NCI-H748 (cell line): ENCODE measurements around the gene SLC30A4.
"Not testable (repeated sequence)": the region's sequence is repeated elsewhere in the genome, so short reads cannot be mapped to it uniquely, and the experiment has no call there.

ENCODE experiments used
- DNase-seq: peaks from one replicate; lab custom pipeline; 2025; ENCODE audit not compliant: unreplicated experiment; lab: John Stamatoyannopoulos, UW

SLC30A4 gene

GRCh38 chr15:45522328-45523165, at the start of gene SLC30A4:
TSS of gene SLC30A4 (minus strand) at chr15:45522755. CDS start at chr15:45522354, 401 bp downstream.
- DNase-seq = peak; percentile 74

- no peak for DNase-seq
These were observed 33.5 kb upstream of the SLC30A4 start for GRCh38 chr15:45555934-45556608.

- DNase-seq = no peak
These were observed 29.1 kb upstream of the SLC30A4 start for GRCh38 chr15:45551676-45552075.

- no peak for DNase-seq
These were observed 27.9 kb upstream of the SLC30A4 start for GRCh38 chr15:45550436-45550835.

- DNase-seq = no peak
These were observed 27.1 kb upstream of the SLC30A4 start for GRCh38 chr15:45549541-45550220.

GRCh38 chr15:45548753-45549520, 26.4 kb upstream of the SLC30A4 start:
- peak; percentile 48 for DNase-seq

- no peak for DNase-seq
These were observed 24.2 kb upstream of the SLC30A4 start for GRCh38 chr15:45546789-45547188.

GRCh38 chr15:45544266-45545023, 21.9 kb upstream of the SLC30A4 start:
- no peak for DNase-seq

- no peak for DNase-seq
These were observed 20.5 kb upstream of the SLC30A4 start for GRCh38 chr15:45543051-45543450.

GRCh38 chr15:45540531-45540930, 18.0 kb upstream of the SLC30A4 start:
- DNase-seq = no peak

GRCh38 chr15:45539680-45540079, 17.1 kb upstream of the SLC30A4 start:
- DNase-seq = no peak

- DNase-seq = no peak
These were observed 14.4 kb upstream of the SLC30A4 start for GRCh38 chr15:45536934-45537333.

GRCh38 chr15:45535486-45536042, 13.0 kb upstream of the SLC30A4 start:
- DNase-seq = no peak

- no peak for DNase-seq
These were observed 12.3 kb upstream of the SLC30A4 start for GRCh38 chr15:45534821-45535220.

GRCh38 chr15:45532892-45533291, 10.3 kb upstream of the SLC30A4 start:
- not testable (repeated sequence) for DNase-seq

- DNase-seq = no peak
These were observed 7.1 kb upstream of the SLC30A4 start for GRCh38 chr15:45529613-45530012.

- DNase-seq = no peak
These were observed 4.5 kb upstream of the SLC30A4 start for GRCh38 chr15:45527086-45527485.

- no peak for DNase-seq
These were observed 558 bp upstream of the SLC30A4 start for GRCh38 chr15:45523166-45523460.

- DNase-seq = peak; percentile 51
These were observed 793 bp downstream of the SLC30A4 start for GRCh38 chr15:45521596-45522327.
